Activated B cell treated with CpG ODN at 0.5 μM for 24 hours (primary cell): ENCODE results near the gene ZCWPW1. TPM values are rescaled to one million over a fixed set of nuclear protein-coding genes. Genes with fewer than 3 reads are reported as not detected.
A peak's percentile ranks its signal among the peaks of the same experiment; 100 is the strongest.
"Not testable (repeated sequence)": the region's sequence is repeated elsewhere in the genome, so short reads cannot be mapped to it uniquely, and the experiment has no call there.

Experiments used
- ATAC-seq: fragments of 200-7000 bp; cut with Tn5 transposase; one replicate; pipeline ENCODE4 v1.10.0; 2021; ENCODE audit warnings: low read depth, mild to moderate bottlenecking, moderate library complexity
- CTCF ChIA-PET: fragments of 350-600 bp; sonication (Branson Sonifier 250); formaldehyde crosslinking; loops from one replicate; lab custom pipeline; 2021; ENCODE audit warnings: antibody characterized with exemption; lab: Charles Lee
- POLR2A ChIA-PET: fragments of 350-600 bp; sonication (Branson Sonifier 250); formaldehyde crosslinking; loops from one replicate; lab custom pipeline; 2021; ENCODE audit warnings: antibody characterized with exemption; lab: Charles Lee
- DNase-seq: peaks from one replicate; pipeline ENCODE4 v3.0.0; 2022
- H3K27ac Mint-ChIP-seq: one replicate; pipeline ENCODE4 v1.8.0; 2020; ENCODE audit warnings: mixed read lengths
- H3K27me3 Mint-ChIP-seq: one replicate; pipeline ENCODE4 v1.8.0; 2021; ENCODE audit warnings: mixed read lengths
- H3K36me3 Mint-ChIP-seq: one replicate; pipeline ENCODE4 v1.8.0; 2021; ENCODE audit warnings: low read depth, mixed read lengths
- H3K4me1 Mint-ChIP-seq: one replicate; pipeline ENCODE4 v1.8.0; 2021; ENCODE audit warnings: mixed read lengths
- H3K4me3 Mint-ChIP-seq: one replicate; pipeline ENCODE4 v1.8.0; 2020; ENCODE audit warnings: mild to moderate bottlenecking, mixed read lengths
- H3K9me3 Mint-ChIP-seq: one replicate; pipeline ENCODE4 v1.8.0; 2020; ENCODE audit warnings: mixed read lengths
- CTCF ChIP-seq: fragments of 200-600 bp; IDR thresholded peaks from one replicate; pipeline ENCODE4 v1.8.0; 2022; ENCODE audit warnings: antibody characterized with exemption, mild to moderate bottlenecking
- intact Hi-C: fragments of 100-400 bp; cut with micrococcal nuclease; formaldehyde crosslinking; loops from one replicate; pipeline ENCODE4 v1.15.1; 2024
- total RNA-seq: library from RNA; stranded (reverse); gene quantifications from 2 replicates; pipeline ENCODE4 v1.2.3, GENCODE V29; 2022

The ZCWPW1 gene
- total RNA-seq, 1 donor from 2014 or later, result 10.8 TPM

GRCh38 chr7:100456562-100456961 is 28.1 kb upstream of the ZCWPW1 start:
- TF ChIP-seq CTCF, result no peak
- Mint-ChIP-seq H3K4me1 (peaks cover 3% of the 10 kb centered on the region), H3K27ac (no peak overlapping the region), H3K27me3 (no peaks in the 10 kb centered on the region), H3K4me3 (no peak overlapping the region), H3K36me3 (peaks cover 11% of the 10 kb centered on the region), H3K9me3 (no peaks in the 10 kb centered on the region)
- CTCF ChIA-PET, result no interaction called here
- DNase-seq (no peak), ATAC-seq (no peak)
- intact Hi-C loops, result loop anchor here (10.0 kb wide), 1 partner anchor 542 kb away; the partner anchor contains the start of gene TRIM4
- POLR2A ChIA-PET, result interaction anchor here (7.9 kb wide), 1 partner anchor 28 kb away, joined by 65 read pairs; the partner anchor contains the start of genes MEPCE and ZCWPW1

- ChIA-PET CTCF (interaction anchor here (0.8 to 1.7 kb wide), 3 partner anchors 9 to 104 kb away, joined by 5 read pairs; partner anchors contain the start of gene SPACDR), POLR2A (interaction anchor here (0.6 to 7.9 kb wide), 5 partner anchors 19 to 316 kb away, joined by 3 to 65 read pairs (median 3); partner anchors contain the start of genes FBXO24, MEPCE, PPP1R35 and ZCWPW1)
- TF ChIP-seq CTCF, result no peak
- Mint-ChIP-seq H3K27ac (no peak overlapping the region), H3K9me3 (no peaks in the 10 kb centered on the region), H3K4me3 (no peak overlapping the region), H3K4me1 (peaks cover 10% of the 10 kb centered on the region), H3K27me3 (no peaks in the 10 kb centered on the region), H3K36me3 (peaks cover 5% of the 10 kb centered on the region)
- ATAC-seq (no peak), DNase-seq (no peak)
- intact Hi-C loops, result loop anchor here (10.0 kb wide), 1 partner anchor 540 kb away; the partner anchor contains the start of gene TRIM4
These were observed 26.7 kb upstream of the ZCWPW1 start for GRCh38 chr7:100455206-100455605.

GRCh38 chr7:100453854-100454253 is 25.4 kb upstream of the ZCWPW1 start:
- H3K27me3 Mint-ChIP-seq, H3K36me3 Mint-ChIP-seq, H3K4me3 Mint-ChIP-seq, ATAC-seq, DNase-seq, H3K9me3 Mint-ChIP-seq, H3K27ac Mint-ChIP-seq, CTCF ChIA-PET: not testable (repeated sequence)
- POLR2A ChIA-PET, result interaction anchor here (7.9 kb wide), 1 partner anchor 25 kb away, joined by 65 read pairs; the partner anchor contains the start of genes MEPCE and ZCWPW1
- peaks cover 11% of the 10 kb centered on the region for H3K4me1 Mint-ChIP-seq
- intact Hi-C loops, result loop anchor here (10.0 kb wide), 1 partner anchor 539 kb away; the partner anchor contains the start of gene TRIM4

GRCh38 chr7:100452513-100452912 is 24.0 kb upstream of the ZCWPW1 start:
- ATAC-seq (no peak), DNase-seq (no peak)
- Mint-ChIP-seq H3K36me3 (no peaks in the 10 kb centered on the region), H3K27me3 (no peaks in the 10 kb centered on the region), H3K4me1 (peaks cover 11% of the 10 kb centered on the region), H3K9me3 (no peaks in the 10 kb centered on the region), H3K4me3 (no peak overlapping the region), H3K27ac (no peak overlapping the region)
- POLR2A ChIA-PET, result interaction anchor here (7.9 kb wide), 1 partner anchor 24 kb away, joined by 65 read pairs; the partner anchor contains the start of genes MEPCE and ZCWPW1
- intact Hi-C loops, result loop anchor here (10.0 kb wide), 1 partner anchor 538 kb away; the partner anchor contains the start of gene TRIM4
- TF ChIP-seq CTCF, result no peak
- CTCF ChIA-PET, result interaction anchor here (1.0 kb wide), 1 partner anchor 49 kb away, joined by 3 read pairs; no protein-coding TSS in a partner anchor

- ATAC-seq, result no peak
- no peak for DNase-seq
- Mint-ChIP-seq H3K36me3 (no peaks in the 10 kb centered on the region), H3K27me3 (no peaks in the 10 kb centered on the region), H3K4me3 (peak overlapping the region; percentile 20), H3K9me3 (no peaks in the 10 kb centered on the region), H3K4me1 (peaks cover 26% of the 10 kb centered on the region), H3K27ac (no peak overlapping the region)
- ChIA-PET POLR2A (interaction anchor here (0.6 to 7.9 kb wide), 4 partner anchors 13 to 84 kb away, joined by 3 to 65 read pairs (median 12); partner anchors contain the start of genes MEPCE, PPP1R35 and ZCWPW1), CTCF (interaction anchor here (0.7 to 2.1 kb wide), 4 partner anchors 42 to 316 kb away, joined by 4 to 12 read pairs (median 6); no protein-coding TSS in a partner anchor)
- TF ChIP-seq CTCF, result no peak
- intact Hi-C loops, result no loop called here
These were observed 20.8 kb upstream of the ZCWPW1 start for GRCh38 chr7:100449190-100449795.

GRCh38 chr7:100447363-100447762 is 18.9 kb upstream of the ZCWPW1 start:
- H3K4me3 Mint-ChIP-seq, DNase-seq, H3K27ac Mint-ChIP-seq, H3K9me3 Mint-ChIP-seq, ATAC-seq, H3K27me3 Mint-ChIP-seq, H3K36me3 Mint-ChIP-seq, intact Hi-C loops: not testable (repeated sequence)
- H3K4me1 Mint-ChIP-seq, result peaks cover 27% of the 10 kb centered on the region
- CTCF ChIA-PET, result interaction anchor here (1.4 kb wide), 1 partner anchor 40 kb away, joined by 3 read pairs; no protein-coding TSS in a partner anchor
- POLR2A ChIA-PET, result interaction anchor here (0.5 to 2.0 kb wide), 6 partner anchors 11 to 178 kb away, joined by 3 to 16 read pairs (median 3); partner anchors contain the start of genes MEPCE, PPP1R35 and ZCWPW1
